Measurements from ENCODE around the gene GSK3A.

GSK3A gene

GRCh38 chr19:42249769-42250168 is 7.4 kb upstream of the GSK3A start:
- DNase-seq (ENCODE audit: low read depth in 3 of 3, low spot score in 1 of 3): no peak

GRCh38 chr19:42249149-42249750 is 6.8 kb upstream of the GSK3A start:
- DNase-seq (ENCODE audit: low read depth in 3 of 3, low spot score in 1 of 3): no peak

GRCh38 chr19:42248270-42249148 is 6.1 kb upstream of the GSK3A start:
- DNase-seq (ENCODE audit: low read depth in 3 of 3, low spot score in 1 of 3): no peak

- no peak for DNase-seq (ENCODE audit: low read depth in 3 of 3, low spot score in 1 of 3)
Measured at GRCh38 chr19:42247640-42248199, 5.3 kb upstream of the GSK3A start.

- DNase-seq (ENCODE audit: low read depth in 3 of 3, low spot score in 1 of 3): no peak
Measured at GRCh38 chr19:42246922-42247639, 4.7 kb upstream of the GSK3A start.

GRCh38 chr19:42246143-42246921 is 3.9 kb upstream of the GSK3A start:
- no peak for DNase-seq (ENCODE audit: low read depth in 3 of 3, low spot score in 1 of 3)

GRCh38 chr19:42245231-42245630 is 2.8 kb upstream of the GSK3A start:
- DNase-seq (ENCODE audit: low read depth in 3 of 3, low spot score in 1 of 3): no peak

GRCh38 chr19:42244347-42245220 is 2.2 kb upstream of the GSK3A start:
- peak; percentile 67 to 82 (median 77) for DNase-seq (ENCODE audit: low read depth in 3 of 3, low spot score in 1 of 3)

- no peak for DNase-seq (ENCODE audit: low read depth in 3 of 3, low spot score in 1 of 3)
Measured at GRCh38 chr19:42242069-42242511, 312 bp downstream of the GSK3A start.

GRCh38 chr19:42241279-42241678 is 1.1 kb downstream of the GSK3A start:
- no peak for DNase-seq (ENCODE audit: low read depth in 3 of 3, low spot score in 1 of 3)

GRCh38 chr19:42239544-42240220 is 2.7 kb downstream of the GSK3A start:
- DNase-seq (ENCODE audit: low read depth in 3 of 3, low spot score in 1 of 3): no peak

- DNase-seq (ENCODE audit: low read depth in 3 of 3, low spot score in 1 of 3): no peak
Measured at GRCh38 chr19:42235181-42235580, 7.2 kb downstream of the GSK3A start.

GRCh38 chr19:42234364-42234763 is 8.0 kb downstream of the GSK3A start:
- no peak for DNase-seq (ENCODE audit: low read depth in 3 of 3, low spot score in 1 of 3)

GRCh38 chr19:42233678-42234292 is 8.6 kb downstream of the GSK3A start:
- no peak for DNase-seq (ENCODE audit: low read depth in 3 of 3, low spot score in 1 of 3)

- no peak for DNase-seq (ENCODE audit: low read depth in 3 of 3, low spot score in 1 of 3)
Measured at GRCh38 chr19:42233106-42233505, 9.3 kb downstream of the GSK3A start.

- DNase-seq (ENCODE audit: low read depth in 3 of 3, low spot score in 1 of 3): no peak
Measured at GRCh38 chr19:42232435-42232834, 10.0 kb downstream of the GSK3A start.

GRCh38 chr19:42230571-42230970 is 11.8 kb downstream of the GSK3A start:
- DNase-seq (ENCODE audit: low read depth in 3 of 3, low spot score in 1 of 3): no peak

- no peak for DNase-seq (ENCODE audit: low read depth in 3 of 3, low spot score in 1 of 3)
Measured at GRCh38 chr19:42229855-42230351, 12.5 kb downstream of the GSK3A start.

Data from stimulated activated CD4-positive, alpha-beta T cell treated with anti-CD3 and anti-CD28 coated beads, TNF-alpha, amount 100 ng/mL, for 1 hour (primary cell).